NCI-H2196 treated with DMSO at 0.1 percent for 48 hours (cell line): ENCODE measurements around the gene RNF126.
"Not testable (repeated sequence)": the region's sequence is repeated elsewhere in the genome, so short reads cannot be mapped to it uniquely, and the experiment has no call there.

Source experiments
- DNase-seq: peaks from one replicate; lab custom pipeline; 2025; ENCODE audit not compliant: unreplicated experiment; lab: John Stamatoyannopoulos, UW

Gene RNF126

GRCh38 chr19:615619-616018, 47.4 kb downstream of the RNF126 start:
- no peak for DNase-seq

- no peak for DNase-seq
Measured at GRCh38 chr19:613732-614567, 49.1 kb downstream of the RNF126 start.

GRCh38 chr19:612941-613340, 50.1 kb downstream of the RNF126 start:
- no peak for DNase-seq

- DNase-seq: no peak
Measured at GRCh38 chr19:611481-611868, 51.5 kb downstream of the RNF126 start.

GRCh38 chr19:610801-611480, 52.1 kb downstream of the RNF126 start:
- DNase-seq: no peak

- no peak for DNase-seq
Measured at GRCh38 chr19:610071-610800, 52.8 kb downstream of the RNF126 start.

GRCh38 chr19:609004-609346, 54.0 kb downstream of the RNF126 start:
- no peak for DNase-seq

- DNase-seq: no peak
Measured at GRCh38 chr19:608155-609003, 54.6 kb downstream of the RNF126 start.

GRCh38 chr19:607301-608154, 55.5 kb downstream of the RNF126 start:
- no peak for DNase-seq

- DNase-seq: not testable (repeated sequence)
Measured at GRCh38 chr19:605061-605971, 57.7 kb downstream of the RNF126 start.

- no peak for DNase-seq
Measured at GRCh38 chr19:604355-604754, 58.7 kb downstream of the RNF126 start.

- not testable (repeated sequence) for DNase-seq
Measured at GRCh38 chr19:603779-604178, 59.2 kb downstream of the RNF126 start.

- not testable (repeated sequence) for DNase-seq
Measured at GRCh38 chr19:603302-603639, 59.7 kb downstream of the RNF126 start.

GRCh38 chr19:602391-603301, 60.4 kb downstream of the RNF126 start:
- DNase-seq: no peak

- no peak for DNase-seq
Measured at GRCh38 chr19:601790-602189, 61.2 kb downstream of the RNF126 start.

GRCh38 chr19:601310-601709, 61.7 kb downstream of the RNF126 start:
- DNase-seq: no peak
